Measurements from ENCODE around the gene RNF215. TPM values are rescaled to one million over a fixed set of nuclear protein-coding genes. Genes with fewer than 3 reads are reported as not detected.

The RNF215 gene
- total RNA-seq, 1 experiment from 2014 or later: 18.4 TPM

DNA sequence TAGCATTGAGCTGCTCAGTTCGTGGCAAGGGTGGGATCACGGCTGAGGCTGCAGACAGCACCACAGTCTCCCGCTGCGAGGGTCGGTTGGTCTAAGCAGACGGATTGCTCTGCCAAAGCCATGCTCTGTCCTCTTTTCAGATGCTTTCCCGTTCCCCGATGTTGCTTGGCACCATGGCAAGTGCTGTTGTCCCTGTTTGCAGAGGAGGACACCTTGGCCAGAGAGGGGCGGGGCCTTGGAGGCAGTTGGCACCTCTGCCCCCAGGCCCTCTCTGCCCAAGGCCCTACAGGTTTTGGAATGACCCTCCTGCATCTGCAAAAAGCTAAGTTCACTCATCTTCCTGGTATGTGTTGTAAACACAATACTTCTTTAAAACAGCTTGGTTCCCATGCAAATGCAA lies 18.8 kb downstream of the RNF215 start:
- TF ChIP-seq, protein P1, sequence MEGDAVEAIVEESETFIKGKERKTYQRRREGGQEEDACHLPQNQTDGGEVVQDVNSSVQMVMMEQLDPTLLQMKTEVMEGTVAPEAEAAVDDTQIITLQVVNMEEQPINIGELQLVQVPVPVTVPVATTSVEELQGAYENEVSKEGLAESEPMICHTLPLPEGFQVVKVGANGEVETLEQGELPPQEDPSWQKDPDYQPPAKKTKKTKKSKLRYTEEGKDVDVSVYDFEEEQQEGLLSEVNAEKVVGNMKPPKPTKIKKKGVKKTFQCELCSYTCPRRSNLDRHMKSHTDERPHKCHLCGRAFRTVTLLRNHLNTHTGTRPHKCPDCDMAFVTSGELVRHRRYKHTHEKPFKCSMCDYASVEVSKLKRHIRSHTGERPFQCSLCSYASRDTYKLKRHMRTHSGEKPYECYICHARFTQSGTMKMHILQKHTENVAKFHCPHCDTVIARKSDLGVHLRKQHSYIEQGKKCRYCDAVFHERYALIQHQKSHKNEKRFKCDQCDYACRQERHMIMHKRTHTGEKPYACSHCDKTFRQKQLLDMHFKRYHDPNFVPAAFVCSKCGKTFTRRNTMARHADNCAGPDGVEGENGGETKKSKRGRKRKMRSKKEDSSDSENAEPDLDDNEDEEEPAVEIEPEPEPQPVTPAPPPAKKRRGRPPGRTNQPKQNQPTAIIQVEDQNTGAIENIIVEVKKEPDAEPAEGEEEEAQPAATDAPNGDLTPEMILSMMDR (IDR thresholded peaks at IDR 0.05; ENCODE audit: unreplicated experiment): no peak
- no peak for DNase-seq (ENCODE audit: unreplicated experiment)
- intact Hi-C loops (cut with micrococcal nuclease): no loop called here
- peaks cover 6% of the 10 kb centered on the region for H3K36me3 Mint-ChIP-seq (ENCODE audit: insufficient read depth, unreplicated experiment)
- no peak overlapping the region for H3K27ac Mint-ChIP-seq (ENCODE audit: low read depth, unreplicated experiment)
- ChIA-PET CTCF (interaction anchor here (0.6 to 1.4 kb wide), 3 partner anchors 20 to 249 kb away, joined by 3 to 5 read pairs (median 3); no protein-coding TSS in a partner anchor), POLR2A (interaction anchor here (0.8 to 1.6 kb wide), 4 partner anchors 21 to 163 kb away, joined by 3 to 4 read pairs (median 4); partner anchors contain the start of gene CASTOR1)
- no TSS peak for BruUV-seq (replicated peaks)
- H3K4me1 Mint-ChIP-seq (ENCODE audit: insufficient read depth, unreplicated experiment): no peaks in the 10 kb centered on the region
- no peaks in the 10 kb centered on the region for H3K27me3 Mint-ChIP-seq (ENCODE audit: insufficient read depth, unreplicated experiment)
- H3K9me3 Mint-ChIP-seq (ENCODE audit: unreplicated experiment): no peaks in the 10 kb centered on the region
- no peak overlapping the region for H3K4me3 Mint-ChIP-seq (ENCODE audit: unreplicated experiment)

GRCh38 chr22:30365891-30366290 lies 21.3 kb downstream of the RNF215 start:
- H3K36me3 Mint-ChIP-seq (ENCODE audit: insufficient read depth, unreplicated experiment): no peaks in the 10 kb centered on the region
- no peaks in the 10 kb centered on the region for H3K4me1 Mint-ChIP-seq (ENCODE audit: insufficient read depth, unreplicated experiment)
- no peaks in the 10 kb centered on the region for H3K27me3 Mint-ChIP-seq (ENCODE audit: insufficient read depth, unreplicated experiment)
- intact Hi-C loops (cut with micrococcal nuclease): no loop called here
- TF ChIP-seq, protein P1 (IDR thresholded peaks at IDR 0.05; ENCODE audit: unreplicated experiment): no peak
- H3K27ac Mint-ChIP-seq (ENCODE audit: low read depth, unreplicated experiment): no peak overlapping the region
- H3K4me3 Mint-ChIP-seq (ENCODE audit: unreplicated experiment): no peak overlapping the region
- DNase-seq (ENCODE audit: unreplicated experiment): no peak
- CTCF ChIA-PET: interaction anchor here (0.9 to 1.1 kb wide), 3 partner anchors 78 to 258 kb away, joined by 3 to 4 read pairs (median 3); no protein-coding TSS in a partner anchor
- POLR2A ChIA-PET: interaction anchor here (2.9 kb wide), 1 partner anchor 10 kb away, joined by 10 read pairs; the partner anchor contains the start of genes CCDC157 and SF3A1
- no TSS peak for BruUV-seq (replicated peaks)
- H3K9me3 Mint-ChIP-seq (ENCODE audit: unreplicated experiment): no peaks in the 10 kb centered on the region

DNA sequence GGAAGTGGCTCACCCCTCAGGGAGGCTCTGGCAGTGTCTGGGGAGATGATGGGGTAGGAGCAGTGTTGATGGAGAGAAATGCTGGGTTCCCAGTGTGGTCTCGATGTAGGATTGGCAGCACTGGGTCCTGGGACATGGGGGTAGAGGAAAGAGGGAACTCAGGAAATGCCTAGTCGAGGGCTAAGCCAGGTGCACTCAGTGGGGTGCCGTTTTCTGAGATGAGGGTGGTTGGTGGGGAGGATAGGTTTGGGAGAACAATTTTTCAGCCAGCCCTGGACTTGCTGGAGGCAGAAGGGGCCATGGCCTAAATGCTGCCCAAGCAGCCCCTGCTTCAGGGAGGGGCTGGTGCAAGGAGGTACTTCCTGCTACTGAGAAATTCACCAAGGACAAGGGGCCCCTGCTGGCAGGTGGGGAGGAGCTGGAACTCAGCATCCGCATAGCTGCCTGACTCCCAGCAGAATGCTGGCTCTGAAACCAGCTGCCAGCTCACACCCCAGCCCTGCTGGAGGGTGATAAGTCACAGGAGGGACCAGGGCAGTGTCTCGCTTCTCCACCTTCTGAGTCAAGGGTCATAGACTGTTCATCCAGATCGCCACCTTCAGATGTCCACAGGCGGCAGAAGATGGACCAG lies 24.4 kb downstream of the RNF215 start:
- no peaks in the 10 kb centered on the region for H3K27me3 Mint-ChIP-seq (ENCODE audit: insufficient read depth, unreplicated experiment)
- H3K4me1 Mint-ChIP-seq (ENCODE audit: insufficient read depth, unreplicated experiment): peaks cover 5% of the 10 kb centered on the region
- intact Hi-C loops (cut with micrococcal nuclease): no loop called here
- H3K4me3 Mint-ChIP-seq (ENCODE audit: unreplicated experiment): no peak overlapping the region
- no peak overlapping the region for H3K27ac Mint-ChIP-seq (ENCODE audit: low read depth, unreplicated experiment)
- ChIA-PET POLR2A (no interaction called here), CTCF (interaction anchor here (0.5 to 0.6 kb wide), 2 partner anchors 46 to 918 kb away, joined by 3 read pairs; no protein-coding TSS in a partner anchor)
- H3K9me3 Mint-ChIP-seq (ENCODE audit: unreplicated experiment): no peaks in the 10 kb centered on the region
- BruUV-seq (replicated peaks): no TSS peak
- TF ChIP-seq, protein P1 (IDR thresholded peaks at IDR 0.05; ENCODE audit: unreplicated experiment): no peak
- H3K36me3 Mint-ChIP-seq (ENCODE audit: insufficient read depth, unreplicated experiment): no peaks in the 10 kb centered on the region
- no peak for DNase-seq (ENCODE audit: unreplicated experiment)

DNA sequence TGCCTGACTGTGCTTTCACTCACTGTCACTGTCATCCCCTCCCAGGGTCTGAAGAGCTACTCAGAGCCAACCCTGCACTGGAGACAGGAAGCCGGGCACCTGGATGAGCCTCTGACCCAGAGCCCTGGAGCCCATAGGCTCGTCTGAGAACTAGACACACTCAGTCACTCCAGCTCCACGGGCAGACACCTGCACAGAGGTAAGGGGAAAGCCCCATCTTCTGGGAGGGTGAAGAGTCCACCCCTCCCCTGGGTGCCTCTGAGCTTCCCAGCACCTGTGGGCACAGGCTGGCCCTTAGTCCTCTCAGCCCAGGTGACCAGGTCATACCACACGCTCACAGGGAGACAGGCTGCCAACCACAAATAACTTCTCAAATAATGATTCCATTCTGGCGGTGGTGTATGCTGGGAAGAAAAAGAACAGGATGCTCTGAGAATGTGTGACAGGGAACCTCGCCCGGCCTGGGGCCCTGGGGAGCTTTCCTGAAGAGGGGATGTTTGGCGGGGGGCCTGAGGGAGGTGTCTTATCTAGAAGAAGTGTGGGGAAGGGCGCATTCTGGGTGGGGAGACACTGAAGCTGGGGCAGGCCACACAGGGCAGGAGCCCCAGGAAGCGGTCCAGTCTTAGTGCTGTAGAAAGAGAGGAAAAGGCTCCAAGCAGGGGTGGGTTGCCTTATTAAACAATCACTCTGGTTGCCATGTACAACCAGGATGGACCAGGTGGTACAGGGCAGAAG lies 25.1 kb downstream of the RNF215 start:
- intact Hi-C loops (cut with micrococcal nuclease): no loop called here
- Mint-ChIP-seq H3K4me1 (ENCODE audit: insufficient read depth, unreplicated experiment) (peaks cover 5% of the 10 kb centered on the region), H3K36me3 (ENCODE audit: insufficient read depth, unreplicated experiment) (no peaks in the 10 kb centered on the region), H3K9me3 (ENCODE audit: unreplicated experiment) (no peaks in the 10 kb centered on the region), H3K4me3 (ENCODE audit: unreplicated experiment) (no peak overlapping the region), H3K27me3 (ENCODE audit: insufficient read depth, unreplicated experiment) (no peaks in the 10 kb centered on the region), H3K27ac (ENCODE audit: low read depth, unreplicated experiment) (no peak overlapping the region)
- ChIA-PET CTCF (interaction anchor here (0.5 to 0.6 kb wide), 2 partner anchors 45 to 917 kb away, joined by 3 read pairs; no protein-coding TSS in a partner anchor), POLR2A (no interaction called here)
- TF ChIP-seq, protein P1 (IDR thresholded peaks at IDR 0.05; ENCODE audit: unreplicated experiment): no peak
- no TSS peak for BruUV-seq (replicated peaks)
- DNase-seq (ENCODE audit: unreplicated experiment): no peak
